CD4-positive, alpha-beta T cell (primary cell): ENCODE data around the gene ARNT2. TPM values are rescaled to one million over a fixed set of nuclear protein-coding genes. Genes with fewer than 3 reads are reported as not detected.

Source experiments
- ATAC-seq: fragments of 200-7000 bp; cut with Tn5 transposase; one replicate; pipeline ENCODE4 v1.10.0; 2022; ENCODE audit warnings: mild to moderate bottlenecking; ENCODE audit not compliant: poor library complexity
- CTCF ChIA-PET: fragments of 350-600 bp; sonication (Branson Sonifier 250); formaldehyde crosslinking; loops from one replicate; lab custom pipeline; 2021; ENCODE audit warnings: antibody characterized with exemption, inconsistent platforms; lab: Charles Lee
- POLR2A ChIA-PET: fragments of 350-600 bp; sonication (Branson Sonifier 250); formaldehyde crosslinking; loops from one replicate; lab custom pipeline; 2021; ENCODE audit warnings: antibody characterized with exemption, inconsistent platforms; lab: Charles Lee
- DNase-seq, 14 experiments: peaks; one replicate each; pipeline ENCODE4 v3.0.0-alpha.2; 2013 to 2020; ENCODE audit warnings: mixed read lengths in 2 of 14
- H3K27ac ChIP-seq, 2 donors: one replicate each; pipeline versions ENCODE4 v1.5.1 to v1.7.0; 2013; ENCODE audit warnings: low read length in 2 of 2, low read depth in 1 of 2, mild to moderate bottlenecking in 1 of 2
- H3K27me3 ChIP-seq, 2 experiments: 1 replicate in 1 of 2; 2 replicates in 1 of 2; pipeline versions ENCODE4 v1.6.1 to v1.7.0; 2013; ENCODE audit warnings: low read length in 2 of 2, control low read depth in 1 of 2, mild to moderate bottlenecking in 1 of 2, moderate library complexity in 1 of 2; ENCODE audit not compliant: insufficient read depth in 2 of 2, control insufficient read depth in 1 of 2
- H3K36me3 ChIP-seq: one replicate; pipeline ENCODE4 v1.6.1; 2013; ENCODE audit warnings: low read length, control low read depth; ENCODE audit not compliant: insufficient read depth
- H3K4me1 ChIP-seq: one replicate; pipeline ENCODE4 v1.6.1; 2013; ENCODE audit warnings: low read length, control low read depth; ENCODE audit not compliant: insufficient read depth
- H3K4me3 ChIP-seq: one replicate; pipeline ENCODE4 v1.5.1; 2013; ENCODE audit warnings: mild to moderate bottlenecking, low read length, moderate library complexity
- H3K9me3 ChIP-seq, 2 experiments: 1 replicate in 1 of 2; 2 replicates in 1 of 2; pipeline versions ENCODE4 v1.6.1 to v1.7.0; 2013; ENCODE audit warnings: low read length in 2 of 2, mild to moderate bottlenecking in 2 of 2, control low read depth in 1 of 2, moderate library complexity in 1 of 2; ENCODE audit not compliant: control insufficient read depth in 1 of 2, insufficient read depth in 1 of 2
- H3K27ac Mint-ChIP-seq: one replicate; pipeline ENCODE4 v1.8.0; 2020; ENCODE audit warnings: mixed read lengths
- H3K27me3 Mint-ChIP-seq: one replicate; pipeline ENCODE4 v1.8.0; 2021; ENCODE audit warnings: mixed read lengths
- H3K36me3 Mint-ChIP-seq: one replicate; pipeline ENCODE4 v1.8.0; 2021; ENCODE audit warnings: low read depth, mixed read lengths
- H3K4me1 Mint-ChIP-seq: one replicate; pipeline ENCODE4 v1.8.0; 2021; ENCODE audit warnings: low read depth, mixed read lengths
- H3K4me3 Mint-ChIP-seq: one replicate; pipeline ENCODE4 v1.8.0; 2020; ENCODE audit warnings: mild to moderate bottlenecking, mixed read lengths
- H3K9me3 Mint-ChIP-seq: one replicate; pipeline ENCODE4 v1.8.0; 2020; ENCODE audit warnings: mixed read lengths
- CTCF ChIP-seq: fragments of 200-600 bp; IDR thresholded peaks from one replicate; pipeline ENCODE4 v1.8.0; 2022; ENCODE audit warnings: antibody characterized with exemption, mild to moderate bottlenecking
- intact Hi-C, 2 experiments: fragments of 100-400 bp; cut with DNase I in 1 of 2; cut with micrococcal nuclease in 1 of 2; formaldehyde crosslinking; loops; one replicate each; pipeline versions ENCODE4 v1.15.1 to v1.9.0; 2023 to 2025; cut with DNase I, micrococcal nuclease
- total RNA-seq, 174 experiments: library from RNA in 2 of 174; stranded (reverse) in 2 of 174; gene quantifications; one replicate each; pipeline ENCODE4 v1.2.3 and lab custom pipeline; 2021 to 2026

ARNT2 gene
- total RNA-seq, 2 experiments from 2014 or later, result not detected

GRCh38 chr15:80445300-80446041, 41.3 kb downstream of the ARNT2 start:
- no peak overlapping the region for H3K4me3 ChIP-seq
- TF ChIP-seq CTCF, result no peak
- H3K36me3 ChIP-seq, result no peaks in the 10 kb centered on the region
- peaks cover 4% of the 10 kb centered on the region in 2 experiments for H3K27me3 ChIP-seq
- ChIA-PET CTCF (interaction anchor here (1.3 kb wide), 1 partner anchor 10 kb away, joined by 5 read pairs; no protein-coding TSS in a partner anchor), POLR2A (no interaction called here)
- H3K4me1 Mint-ChIP-seq, result no peaks in the 10 kb centered on the region
- intact Hi-C loops, result no loop called here
- no peak overlapping the region for H3K4me3 Mint-ChIP-seq
- H3K4me1 ChIP-seq, result no peaks in the 10 kb centered on the region
- H3K27ac Mint-ChIP-seq, result no peak overlapping the region
- H3K36me3 Mint-ChIP-seq, result no peaks in the 10 kb centered on the region
- no peak for DNase-seq
- H3K9me3 ChIP-seq, result no peaks in the 10 kb centered on the region
- ATAC-seq, result no peak
- peaks cover 14% of the 10 kb centered on the region for H3K27me3 Mint-ChIP-seq
- no peak overlapping the region for H3K27ac ChIP-seq
- H3K9me3 Mint-ChIP-seq, result no peaks in the 10 kb centered on the region

- Histone ChIP-seq H3K4me1 (no peaks in the 10 kb centered on the region), H3K27me3 (peaks cover 4% of the 10 kb centered on the region in 2 experiments), H3K36me3 (no peaks in the 10 kb centered on the region), H3K9me3 (no peaks in the 10 kb centered on the region), H3K4me3 (no peak overlapping the region), H3K27ac (no peak overlapping the region)
- no peak overlapping the region for H3K27ac Mint-ChIP-seq
- no peak for ATAC-seq
- H3K4me3 Mint-ChIP-seq, result no peak overlapping the region
- no peaks in the 10 kb centered on the region for H3K9me3 Mint-ChIP-seq
- DNase-seq, result no peak
- CTCF ChIA-PET, result interaction anchor here (1.3 kb wide), 1 partner anchor 9 kb away, joined by 5 read pairs; no protein-coding TSS in a partner anchor
- no peaks in the 10 kb centered on the region for H3K4me1 Mint-ChIP-seq
- peaks cover 3% of the 10 kb centered on the region for H3K27me3 Mint-ChIP-seq
- POLR2A ChIA-PET, result no interaction called here
- no peak for TF ChIP-seq CTCF
- no peaks in the 10 kb centered on the region for H3K36me3 Mint-ChIP-seq
- intact Hi-C loops, result no loop called here
These were observed 42.9 kb downstream of the ARNT2 start for GRCh38 chr15:80447077-80447476.

DNA sequence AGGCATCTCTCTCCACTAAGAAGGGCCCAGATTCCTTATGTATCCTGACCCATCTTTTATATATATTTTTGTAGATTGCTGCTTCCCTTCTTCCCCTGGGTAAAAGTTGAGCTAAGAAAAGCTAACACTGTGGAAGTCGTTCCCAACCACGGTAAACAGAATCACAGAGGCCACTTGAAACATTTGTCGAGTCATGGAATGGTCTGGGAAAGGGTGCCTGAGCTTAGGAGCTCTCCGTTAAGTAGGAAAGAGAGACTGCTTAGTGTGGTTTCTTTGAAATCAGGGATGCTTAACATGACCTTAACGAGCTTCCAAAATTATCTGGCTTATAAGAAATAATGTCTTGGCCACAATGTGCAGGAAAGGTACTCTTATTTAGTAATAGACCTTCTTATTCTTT, 45.6 kb downstream of the ARNT2 start:
- intact Hi-C loops, result no loop called here

More for the DNA sequence above, 45.6 kb downstream of the ARNT2 start:
- ATAC-seq, result no peak
- H3K27ac ChIP-seq, result no peak overlapping the region
- no peaks in the 10 kb centered on the region for H3K4me1 ChIP-seq
- H3K9me3 ChIP-seq, result no peaks in the 10 kb centered on the region
- POLR2A ChIA-PET, result no interaction called here
- H3K27ac Mint-ChIP-seq, result no peak overlapping the region
- H3K4me3 ChIP-seq, result no peak overlapping the region
- no peaks in the 10 kb centered on the region for H3K36me3 ChIP-seq
- no peaks in the 10 kb centered on the region for H3K4me1 Mint-ChIP-seq
- CTCF ChIA-PET, result no interaction called here
- peaks cover 0 to 3% of the 10 kb centered on the region in 2 experiments for H3K27me3 ChIP-seq
- H3K9me3 Mint-ChIP-seq, result no peaks in the 10 kb centered on the region
- DNase-seq, result no peak
- H3K27me3 Mint-ChIP-seq, result peaks cover 8% of the 10 kb centered on the region
- H3K36me3 Mint-ChIP-seq, result no peaks in the 10 kb centered on the region
- no peak overlapping the region for H3K4me3 Mint-ChIP-seq
- no peak for TF ChIP-seq CTCF
